Duodenal mucosa (tissue), 2 donors: Measurements from ENCODE around the gene OMG.
A peak's percentile ranks its signal among the peaks of the same experiment; 100 is the strongest.
"Not testable (repeated sequence)": the region's sequence is repeated elsewhere in the genome, so short reads cannot be mapped to it uniquely, and the experiment has no call there.

Experiments used
- H3K27ac ChIP-seq: one replicate; pipeline ENCODE4 v1.7.0; 2013; ENCODE audit warnings: low read depth, low read length
- H3K27me3 ChIP-seq, 2 donors: one replicate each; pipeline ENCODE4 v1.7.0; 2013; ENCODE audit warnings: low read length in 2 of 2, control low read depth in 1 of 2; ENCODE audit not compliant: insufficient read depth in 2 of 2, control insufficient read depth in 1 of 2
- H3K36me3 ChIP-seq, 2 donors: one replicate each; pipeline ENCODE4 v1.7.0; 2013; ENCODE audit warnings: low read length in 2 of 2, control low read depth in 1 of 2; ENCODE audit not compliant: insufficient read depth in 2 of 2, control insufficient read depth in 1 of 2
- H3K4me1 ChIP-seq, 2 donors: one replicate each; pipeline ENCODE4 v1.7.0; 2013; ENCODE audit warnings: low read length in 2 of 2, control low read depth in 1 of 2; ENCODE audit not compliant: insufficient read depth in 2 of 2, control insufficient read depth in 1 of 2
- H3K4me3 ChIP-seq, 2 donors: one replicate each; pipeline ENCODE4 v1.7.0; 2013; ENCODE audit warnings: low read length in 2 of 2, low read depth in 1 of 2
- H3K9ac ChIP-seq, 2 donors: one replicate each; pipeline ENCODE4 v1.7.0; 2013; ENCODE audit warnings: low read length in 2 of 2, low read depth in 1 of 2
- H3K9me3 ChIP-seq, 2 donors: one replicate each; pipeline ENCODE4 v1.7.0; 2013; ENCODE audit warnings: low read length in 2 of 2, control low read depth in 1 of 2; ENCODE audit not compliant: control insufficient read depth in 1 of 2

OMG gene

GRCh38 chr17:31297090-31297489 is at the start of gene OMG:
Gene OMG (minus strand): TSS chr17:31297239. CDS start chr17:31296331, 908 bp downstream.
- Histone ChIP-seq H3K9me3 (no peaks in the 10 kb centered on the region), H3K9ac (no peak within 1 kb of the TSS), H3K27me3 (no peaks in the 10 kb centered on the region), H3K4me3 (no peak within 1 kb of the TSS), H3K27ac (no peak within 1 kb of the TSS), H3K4me1 (no peaks in the 10 kb centered on the region), H3K36me3 (peaks cover 0 to 2% of the 10 kb centered on the region in 2 donors)

GRCh38 chr17:31345191-31345747 is 48.2 kb upstream of the OMG start:
- not testable (repeated sequence) for H3K27me3 ChIP-seq, H3K4me3 ChIP-seq, H3K9ac ChIP-seq, H3K9me3 ChIP-seq, H3K4me1 ChIP-seq, H3K27ac ChIP-seq
- H3K36me3 ChIP-seq: peaks cover 0 to 33% of the 10 kb centered on the region in 2 donors

- Histone ChIP-seq H3K9ac (no peak overlapping the region), H3K27ac (no peak overlapping the region), H3K9me3 (no peaks in the 10 kb centered on the region), H3K36me3 (peaks cover 0 to 42% of the 10 kb centered on the region in 2 donors), H3K27me3 (no peaks in the 10 kb centered on the region), H3K4me1 (no peaks in the 10 kb centered on the region), H3K4me3 (no peak overlapping the region)
Measured at GRCh38 chr17:31339906-31340661, 43.0 kb upstream of the OMG start.

GRCh38 chr17:31329221-31329620 is 32.2 kb upstream of the OMG start:
- no peaks in the 10 kb centered on the region for H3K9me3 ChIP-seq
- H3K4me3 ChIP-seq: no peak overlapping the region
- peaks cover 10 to 20% of the 10 kb centered on the region in 2 donors for H3K36me3 ChIP-seq
- no peaks in the 10 kb centered on the region for H3K27me3 ChIP-seq
- H3K27ac ChIP-seq: no peak overlapping the region
- no peaks in the 10 kb centered on the region for H3K4me1 ChIP-seq
- H3K9ac ChIP-seq: no peak overlapping the region

- Histone ChIP-seq H3K36me3 (peaks cover 10 to 20% of the 10 kb centered on the region in 2 donors), H3K4me3 (no peak overlapping the region), H3K4me1 (no peaks in the 10 kb centered on the region), H3K27me3 (no peaks in the 10 kb centered on the region), H3K9ac (no peak overlapping the region), H3K27ac (no peak overlapping the region), H3K9me3 (no peaks in the 10 kb centered on the region)
Measured at GRCh38 chr17:31328160-31328535, 31.1 kb upstream of the OMG start.

- H3K9ac ChIP-seq: no peak overlapping the region
- no peaks in the 10 kb centered on the region for H3K27me3 ChIP-seq
- H3K4me3 ChIP-seq: no peak overlapping the region
- no peaks in the 10 kb centered on the region for H3K9me3 ChIP-seq
- H3K36me3 ChIP-seq: peaks cover 10 to 20% of the 10 kb centered on the region in 2 donors
- no peaks in the 10 kb centered on the region for H3K4me1 ChIP-seq
- H3K27ac ChIP-seq: no peak overlapping the region
Measured at GRCh38 chr17:31327534-31328159, 30.6 kb upstream of the OMG start.

- Histone ChIP-seq H3K27ac (no peak overlapping the region), H3K9ac (no peak overlapping the region), H3K36me3 (peaks cover 10 to 17% of the 10 kb centered on the region in 2 donors), H3K27me3 (no peaks in the 10 kb centered on the region), H3K9me3 (no peaks in the 10 kb centered on the region), H3K4me1 (no peaks in the 10 kb centered on the region), H3K4me3 (no peak overlapping the region)
Measured at GRCh38 chr17:31323551-31323950, 26.5 kb upstream of the OMG start.

GRCh38 chr17:31321966-31322365 is 24.9 kb upstream of the OMG start:
- H3K27me3 ChIP-seq: no peaks in the 10 kb centered on the region
- H3K9ac ChIP-seq: peak overlapping the region in 1 of 2 donors; percentile 67
- H3K4me3 ChIP-seq: no peak overlapping the region
- no peak overlapping the region for H3K27ac ChIP-seq
- H3K4me1 ChIP-seq: peaks cover 0 to 4% of the 10 kb centered on the region in 2 donors
- H3K36me3 ChIP-seq: peaks cover 3 to 10% of the 10 kb centered on the region in 2 donors
- H3K9me3 ChIP-seq: no peaks in the 10 kb centered on the region

- Histone ChIP-seq H3K9me3 (no peaks in the 10 kb centered on the region), H3K36me3 (peaks cover 3 to 8% of the 10 kb centered on the region in 2 donors), H3K4me1 (peaks cover 0 to 9% of the 10 kb centered on the region in 2 donors), H3K27ac (peak within 1 kb of the TSS; percentile 52), H3K27me3 (no peaks in the 10 kb centered on the region), H3K4me3 (peak within 1 kb of the TSS; percentile 58 to 62), H3K9ac (peak within 1 kb of the TSS; percentile 12 to 67)
Measured at GRCh38 chr17:31321481-31321880, 24.4 kb upstream of the OMG start, which contains the start of gene EVI2A. Gene EVI2A (minus strand): TSS chr17:31321622. CDS start chr17:31319013, 2,609 bp downstream.

GRCh38 chr17:31320791-31321190 is 23.8 kb upstream of the OMG start:
- peaks cover 2 to 15% of the 10 kb centered on the region in 2 donors for H3K4me1 ChIP-seq
- H3K9ac ChIP-seq: peak overlapping the region in 1 of 2 donors; percentile 67

More at GRCh38 chr17:31320791-31321190, 23.8 kb upstream of the OMG start:
- Histone ChIP-seq H3K27ac (peak overlapping the region; percentile 52), H3K27me3 (no peaks in the 10 kb centered on the region), H3K4me3 (peak overlapping the region; percentile 48 to 58), H3K36me3 (peaks cover 1 to 3% of the 10 kb centered on the region in 2 donors), H3K9me3 (no peaks in the 10 kb centered on the region)
